ENCODE measurements around the gene IL10RA.

- TF ChIP-seq ZNF274 (IDR thresholded peaks at IDR 0.05; ENCODE audit: low read depth, low read length) = no peak
- TF ChIP-seq YY1 (IDR thresholded peaks at IDR 0.05; ENCODE audit: insufficient read depth, insufficient read length) = no peak
- TF ChIP-seq SUZ12 (IDR thresholded peaks at IDR 0.05; ENCODE audit: extremely low read depth, insufficient read depth, insufficient read length) = no peak
These were observed 26.6 kb upstream of the IL10RA start for GRCh38 chr11:117959438-117960149.
